Thoracic aorta (tissue), 2 donors: ENCODE measurements around the gene PARVB. TPM values are rescaled to one million over a fixed set of nuclear protein-coding genes. Genes with fewer than 3 reads are reported as not detected.

ENCODE experiments used
- ATAC-seq: fragments of 150-250 bp; one replicate; pipeline ENCODE4 v1.8.0; 2017; ENCODE audit warnings: low read depth; ENCODE audit not compliant: insufficient number of reproducible peaks, low FRiP score
- DNase-seq: peaks from one replicate; pipeline ENCODE4 v3.0.0-alpha.2; 2020; ENCODE audit warnings: low spot score
- H3K27ac ChIP-seq, 2 donors: fragments of 200-600 bp; sonication (generic); 1 replicate in 1 of 2; 2 replicates in 1 of 2; pipeline ENCODE4 v1.5.1; 2016; ENCODE audit warnings: mild to moderate bottlenecking in 2 of 2, moderate library complexity in 2 of 2
- H3K27me3 ChIP-seq: fragments of 200-600 bp; sonication (generic); replicated peaks from 2 replicates; pipeline ENCODE4 v1.6.0; 2016; ENCODE audit warnings: mild to moderate bottlenecking; ENCODE audit not compliant: insufficient read depth
- H3K36me3 ChIP-seq: fragments of 200-600 bp; sonication (generic); one replicate; pipeline ENCODE4 v1.5.1; 2016
- H3K4me1 ChIP-seq, 2 donors: fragments of 200-600 bp; sonication (generic); 1 replicate in 1 of 2; 2 replicates in 1 of 2; pipeline versions ENCODE4 v1.5.1 to v1.6.0; 2016; ENCODE audit warnings: low read depth in 2 of 2, mild to moderate bottlenecking in 1 of 2; ENCODE audit not compliant: control insufficient read depth in 1 of 2
- H3K4me3 ChIP-seq: fragments of 200-600 bp; sonication (generic); 2 replicates; pipeline ENCODE4 v1.5.1; 2016; ENCODE audit warnings: mild to moderate bottlenecking
- H3K9me3 ChIP-seq: fragments of 200-600 bp; sonication (generic); 2 replicates; pipeline ENCODE4 v1.5.1; 2016
- total RNA-seq, 2 donors: library from RNA; depleted of rRNA; stranded (reverse); fragments of >200 nt; gene quantifications; one replicate each; pipeline versions ENCODE4 v1.1.0 to v1.2.3, GENCODE V29; 2016
- TF ChIP-seq, protein P1 (sequence below): fragments of 200-600 bp; sonication (generic); IDR thresholded peaks from one replicate; pipeline ENCODE4 v1.5.1; 2019; ENCODE audit warnings: antibody characterized with exemption

PARVB gene
- total RNA-seq, 2 donors from 2014 or later, result 15.3 to 17.2 TPM

DNA sequence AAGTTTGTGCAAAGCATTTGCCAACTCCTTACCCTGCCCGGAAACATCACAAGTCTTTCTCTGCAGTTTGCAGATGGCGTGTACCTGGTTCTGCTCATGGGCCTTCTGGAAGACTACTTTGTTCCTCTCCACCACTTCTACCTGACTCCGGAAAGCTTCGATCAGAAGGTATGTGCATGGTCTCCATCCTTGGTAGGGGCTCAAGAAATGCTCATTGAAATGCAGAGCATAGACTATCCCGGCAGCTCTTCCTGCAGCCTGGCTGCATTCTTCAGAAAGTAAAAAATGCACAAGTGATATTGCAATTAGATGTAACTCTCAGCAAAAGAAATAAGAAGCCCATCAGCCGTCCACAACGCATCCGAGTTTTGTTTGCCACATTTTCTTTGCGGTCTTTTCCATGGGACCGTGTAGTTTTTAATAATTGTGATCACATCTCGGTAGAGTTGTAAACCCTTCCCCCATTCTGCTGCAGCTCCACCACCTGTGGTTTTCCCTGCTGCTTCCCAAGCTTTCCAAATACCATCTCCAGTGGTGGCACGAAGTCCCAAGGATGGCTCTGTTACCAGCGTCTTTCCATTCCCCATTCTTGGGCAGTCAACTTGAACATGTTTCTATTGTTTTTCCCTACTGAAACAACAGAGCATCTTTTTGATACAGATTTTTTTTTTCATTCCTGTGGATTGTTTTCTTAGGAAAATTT, 134.0 kb downstream of the PARVB start:
- H3K27ac ChIP-seq, result no peak overlapping the region
- DNase-seq, result no peak
- no peak for ATAC-seq
- TF ChIP-seq, protein P1, sequence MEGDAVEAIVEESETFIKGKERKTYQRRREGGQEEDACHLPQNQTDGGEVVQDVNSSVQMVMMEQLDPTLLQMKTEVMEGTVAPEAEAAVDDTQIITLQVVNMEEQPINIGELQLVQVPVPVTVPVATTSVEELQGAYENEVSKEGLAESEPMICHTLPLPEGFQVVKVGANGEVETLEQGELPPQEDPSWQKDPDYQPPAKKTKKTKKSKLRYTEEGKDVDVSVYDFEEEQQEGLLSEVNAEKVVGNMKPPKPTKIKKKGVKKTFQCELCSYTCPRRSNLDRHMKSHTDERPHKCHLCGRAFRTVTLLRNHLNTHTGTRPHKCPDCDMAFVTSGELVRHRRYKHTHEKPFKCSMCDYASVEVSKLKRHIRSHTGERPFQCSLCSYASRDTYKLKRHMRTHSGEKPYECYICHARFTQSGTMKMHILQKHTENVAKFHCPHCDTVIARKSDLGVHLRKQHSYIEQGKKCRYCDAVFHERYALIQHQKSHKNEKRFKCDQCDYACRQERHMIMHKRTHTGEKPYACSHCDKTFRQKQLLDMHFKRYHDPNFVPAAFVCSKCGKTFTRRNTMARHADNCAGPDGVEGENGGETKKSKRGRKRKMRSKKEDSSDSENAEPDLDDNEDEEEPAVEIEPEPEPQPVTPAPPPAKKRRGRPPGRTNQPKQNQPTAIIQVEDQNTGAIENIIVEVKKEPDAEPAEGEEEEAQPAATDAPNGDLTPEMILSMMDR, result no peak
- H3K4me3 ChIP-seq, result no peak overlapping the region
- no peaks in the 10 kb centered on the region for H3K9me3 ChIP-seq
- H3K27me3 ChIP-seq, result no peaks in the 10 kb centered on the region
- H3K36me3 ChIP-seq, result no peaks in the 10 kb centered on the region
- peaks cover 0 to 15% of the 10 kb centered on the region in 2 donors for H3K4me1 ChIP-seq

DNA sequence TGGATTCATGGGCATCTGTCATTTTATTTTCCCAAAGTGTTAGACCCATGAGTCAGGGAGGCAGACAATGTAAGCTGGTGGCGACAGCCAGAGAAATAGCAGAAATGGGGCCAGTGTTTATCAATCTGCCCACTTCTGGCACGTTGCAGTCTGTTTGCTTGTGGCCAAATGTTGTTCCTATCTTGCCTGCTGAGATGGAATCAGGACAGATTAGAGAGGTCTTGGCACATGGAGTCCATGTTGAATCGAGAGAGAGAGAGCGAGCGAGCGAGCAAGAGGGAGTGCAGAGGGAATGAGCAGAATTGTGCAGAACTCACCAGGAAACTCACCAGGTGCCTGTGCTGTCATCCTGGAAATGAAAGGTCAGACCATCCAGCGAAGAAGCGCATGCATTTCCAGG, 134.7 kb downstream of the PARVB start:
- no peak overlapping the region for H3K27ac ChIP-seq
- no peaks in the 10 kb centered on the region for H3K9me3 ChIP-seq
- H3K4me3 ChIP-seq, result no peak overlapping the region
- TF ChIP-seq, protein P1, result no peak
- no peak for ATAC-seq
- H3K4me1 ChIP-seq, result peaks cover 0 to 15% of the 10 kb centered on the region in 2 donors
- no peaks in the 10 kb centered on the region for H3K27me3 ChIP-seq
- no peaks in the 10 kb centered on the region for H3K36me3 ChIP-seq
- DNase-seq, result no peak

DNA sequence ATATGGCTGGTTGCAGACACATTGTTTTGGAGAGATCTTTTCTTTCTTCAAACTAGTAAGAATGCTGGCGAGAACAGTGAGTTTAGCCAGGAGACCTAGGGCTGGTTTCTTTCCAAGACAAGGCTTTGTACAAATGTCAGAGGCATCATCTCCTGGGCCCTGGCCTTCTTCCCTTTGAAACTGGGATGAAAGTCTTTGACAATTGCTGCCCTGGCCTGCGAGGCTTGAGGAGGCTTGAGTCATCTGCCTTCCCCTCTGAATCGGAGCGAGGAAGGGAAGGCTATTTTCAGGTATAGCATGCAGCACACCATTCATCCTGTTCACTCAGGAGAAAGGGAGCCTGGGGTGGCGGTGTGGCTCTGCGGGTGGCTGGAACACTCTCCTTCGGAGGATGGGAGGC, 135.1 kb downstream of the PARVB start:
- TF ChIP-seq, protein P1, result no peak
- Histone ChIP-seq H3K27me3 (no peaks in the 10 kb centered on the region), H3K27ac (no peak overlapping the region), H3K36me3 (no peaks in the 10 kb centered on the region), H3K4me3 (no peak overlapping the region), H3K9me3 (no peaks in the 10 kb centered on the region), H3K4me1 (peaks cover 0 to 15% of the 10 kb centered on the region in 2 donors)
- ATAC-seq, result no peak
- DNase-seq, result no peak

DNA sequence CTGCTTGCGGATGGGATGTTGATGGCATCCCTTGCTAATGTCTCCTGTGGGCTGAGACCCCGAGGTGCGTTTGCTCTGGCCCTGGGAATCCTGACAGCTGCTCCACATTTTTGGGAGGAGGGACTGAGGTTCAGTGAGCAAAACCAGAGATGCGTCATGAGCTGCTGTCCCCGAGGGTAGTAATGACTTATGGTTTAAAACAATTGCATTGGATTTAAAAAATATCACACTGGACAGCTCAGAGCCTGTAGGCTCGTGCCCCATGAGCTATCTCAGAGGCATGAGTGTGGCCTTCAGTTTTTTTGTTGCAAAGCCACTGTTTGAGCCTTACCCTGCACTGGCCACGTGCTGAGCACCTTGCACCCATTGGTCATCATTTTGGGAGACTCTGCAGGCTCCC, 135.7 kb downstream of the PARVB start:
- TF ChIP-seq, protein P1, result no peak
- no peak for DNase-seq
- H3K9me3 ChIP-seq, result no peaks in the 10 kb centered on the region
- no peaks in the 10 kb centered on the region for H3K27me3 ChIP-seq
- peaks cover 0 to 15% of the 10 kb centered on the region in 2 donors for H3K4me1 ChIP-seq
- no peak overlapping the region for H3K27ac ChIP-seq
- no peak for ATAC-seq
- H3K36me3 ChIP-seq, result no peaks in the 10 kb centered on the region
- no peak overlapping the region for H3K4me3 ChIP-seq

DNA sequence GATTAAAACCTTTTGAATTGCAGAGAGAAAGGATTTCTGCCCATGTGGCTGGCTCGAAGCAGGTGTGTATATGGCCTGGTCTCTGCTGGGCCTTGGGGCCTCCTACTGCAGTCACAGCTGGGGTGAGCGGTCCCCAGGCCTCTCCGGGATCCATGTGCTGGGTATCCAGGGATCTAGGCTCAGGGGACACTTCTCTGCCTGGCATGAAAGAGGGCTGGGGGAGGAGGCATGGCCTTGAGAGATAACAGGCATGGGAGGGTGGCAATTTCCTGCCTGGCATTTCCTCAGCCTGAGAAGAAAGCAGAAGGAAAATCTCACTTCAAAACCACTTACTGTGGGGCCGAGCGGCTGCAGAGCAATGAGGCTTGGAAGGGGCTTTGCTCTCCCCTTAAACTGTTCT, 136.3 kb downstream of the PARVB start:
- H3K36me3 ChIP-seq, result no peaks in the 10 kb centered on the region
- H3K27me3 ChIP-seq, result no peaks in the 10 kb centered on the region
- TF ChIP-seq, protein P1, result no peak
- DNase-seq, result no peak
- ATAC-seq, result no peak
- H3K27ac ChIP-seq, result no peak overlapping the region
- no peak overlapping the region for H3K4me3 ChIP-seq
- peaks cover 0 to 15% of the 10 kb centered on the region in 2 donors for H3K4me1 ChIP-seq
- H3K9me3 ChIP-seq, result no peaks in the 10 kb centered on the region
